GM19328 (cell line): ENCODE results near the gene WDPCP.

Experiments
- ATAC-seq: cut with Tn5 transposase; IDR thresholded peaks from one replicate; pipeline ENCODE4 v1.9.1; 2021; ENCODE audit warnings: mild to moderate bottlenecking, moderate library complexity; ENCODE audit not compliant: unreplicated experiment

Gene WDPCP

GRCh38 chr2:63545023-63545422, 43.3 kb downstream of the WDPCP start:
- no peak for ATAC-seq

DNA sequence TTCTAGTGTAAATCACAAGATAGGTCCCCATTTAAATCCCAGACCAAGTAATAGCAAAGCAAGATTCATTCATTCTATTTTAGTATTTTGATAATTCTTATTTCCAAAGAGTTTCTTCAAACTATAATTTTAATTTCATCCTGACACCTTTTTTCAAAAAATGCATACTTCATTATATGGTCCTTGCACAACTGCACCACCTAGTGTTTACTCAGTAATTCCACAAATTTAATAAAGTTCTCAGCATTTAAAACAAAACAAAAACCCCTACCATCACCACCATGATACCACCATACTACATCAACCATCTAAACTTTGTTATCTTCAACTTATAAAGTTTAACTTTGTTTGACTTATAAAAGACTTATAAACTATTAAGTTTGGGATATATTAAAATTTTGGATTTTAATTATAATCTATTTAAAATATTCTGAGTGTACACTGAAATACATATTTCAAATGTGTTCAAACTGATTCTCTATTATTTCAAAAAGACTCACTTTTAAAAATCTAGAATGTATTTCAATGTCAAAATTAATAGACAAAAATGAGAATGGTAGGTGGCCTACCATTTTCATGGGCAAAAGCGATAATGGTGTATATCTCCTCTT, 44.2 kb downstream of the WDPCP start:
- ATAC-seq: no peak

DNA sequence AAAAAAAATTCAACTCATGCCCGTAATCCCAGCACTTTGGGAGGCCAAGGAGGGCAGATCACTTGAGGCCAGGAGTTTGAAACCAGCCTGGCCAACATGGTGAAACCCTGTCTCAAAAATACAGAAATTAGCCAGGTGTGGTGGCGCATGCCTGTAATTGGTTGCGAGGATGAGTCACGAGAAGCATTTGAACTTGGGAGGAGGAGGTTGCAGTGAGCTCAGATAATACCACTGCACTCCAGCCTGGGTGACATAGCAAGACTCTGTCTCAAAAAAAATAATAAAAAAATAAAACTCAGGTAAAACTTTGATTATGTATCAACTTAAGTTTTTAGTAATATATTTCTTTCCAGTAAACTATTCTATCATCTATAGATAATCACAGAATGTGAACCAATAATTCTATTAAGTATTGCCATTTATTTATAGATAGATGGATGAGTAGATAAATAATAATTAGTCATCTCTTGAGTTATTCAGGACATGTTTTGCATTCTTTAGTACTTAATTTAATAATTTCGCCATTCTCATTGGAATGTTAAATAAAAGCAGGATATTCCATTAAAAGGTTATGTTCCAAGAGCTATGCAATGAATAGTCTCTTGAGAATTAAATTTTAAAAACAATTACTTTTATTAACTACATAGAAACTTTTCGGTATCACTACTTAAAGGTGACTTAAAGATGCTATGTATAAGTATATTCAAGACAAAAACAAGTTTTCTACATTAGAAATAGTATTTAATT, 48.7 kb downstream of the WDPCP start:
- no peak for ATAC-seq

DNA sequence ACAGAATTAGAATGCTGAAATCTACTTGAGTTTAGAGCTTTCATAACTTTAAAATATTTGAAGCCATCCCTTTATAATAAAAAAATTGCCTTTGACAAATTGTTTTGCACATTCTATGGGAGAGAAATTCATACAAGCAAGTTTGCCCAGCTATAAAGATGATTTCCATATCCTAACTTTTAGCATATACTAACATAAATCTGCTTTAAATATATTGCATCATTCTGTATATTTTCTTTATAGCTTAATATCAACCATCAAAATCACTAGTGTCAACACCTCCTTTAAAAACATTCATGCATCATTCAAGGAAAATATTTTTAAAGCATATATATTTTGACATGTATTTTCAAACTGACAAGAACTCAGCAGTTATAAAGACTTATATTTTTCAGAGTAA, 49.9 kb downstream of the WDPCP start:
- ATAC-seq: no peak

DNA sequence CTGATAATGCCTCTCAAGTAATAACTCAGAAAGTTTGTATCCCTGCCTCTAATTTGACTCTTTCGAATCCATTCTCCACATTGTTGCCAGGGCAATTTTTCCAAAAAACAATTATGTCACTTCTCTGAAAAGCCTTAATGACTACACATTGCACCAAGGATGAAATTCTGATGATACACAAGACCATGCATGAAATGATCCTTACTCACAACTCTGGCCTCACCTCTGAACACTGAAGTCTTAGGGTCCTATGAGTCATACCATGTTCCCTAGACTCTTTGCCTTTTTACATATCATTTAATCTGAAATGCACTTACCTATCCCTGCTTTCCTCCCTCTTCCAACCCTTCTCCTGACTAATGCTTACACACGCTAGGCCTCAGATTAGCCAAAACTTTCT, 51.0 kb downstream of the WDPCP start:
- ATAC-seq: no peak

DNA sequence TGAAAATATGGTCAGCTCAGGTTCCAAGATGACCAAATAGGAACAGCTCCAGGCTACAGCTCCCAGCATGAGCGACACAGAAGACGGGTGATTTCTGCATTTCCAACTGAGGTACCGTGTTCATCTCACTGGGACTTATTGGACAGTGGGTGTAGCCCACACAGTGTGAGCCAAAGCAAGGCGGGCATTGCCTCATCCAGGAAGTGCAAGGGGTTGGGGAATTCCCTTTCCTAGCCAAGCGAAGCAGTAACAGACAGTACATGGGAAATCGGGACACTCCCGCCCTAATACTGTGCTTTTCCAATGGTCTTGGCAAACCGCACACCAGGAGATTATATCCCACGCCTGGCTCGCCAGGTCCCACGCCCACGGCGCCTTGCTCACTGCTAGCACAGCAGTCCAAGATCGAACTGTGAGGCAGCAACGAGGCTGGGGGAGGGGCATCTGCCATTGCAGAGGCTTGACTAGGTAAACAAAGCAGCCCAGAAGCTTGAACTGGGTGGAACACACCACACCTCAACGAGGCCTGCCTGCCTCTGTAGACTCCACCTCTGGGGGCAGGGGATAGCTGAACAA, 57.5 kb downstream of the WDPCP start:
- no peak for ATAC-seq

DNA sequence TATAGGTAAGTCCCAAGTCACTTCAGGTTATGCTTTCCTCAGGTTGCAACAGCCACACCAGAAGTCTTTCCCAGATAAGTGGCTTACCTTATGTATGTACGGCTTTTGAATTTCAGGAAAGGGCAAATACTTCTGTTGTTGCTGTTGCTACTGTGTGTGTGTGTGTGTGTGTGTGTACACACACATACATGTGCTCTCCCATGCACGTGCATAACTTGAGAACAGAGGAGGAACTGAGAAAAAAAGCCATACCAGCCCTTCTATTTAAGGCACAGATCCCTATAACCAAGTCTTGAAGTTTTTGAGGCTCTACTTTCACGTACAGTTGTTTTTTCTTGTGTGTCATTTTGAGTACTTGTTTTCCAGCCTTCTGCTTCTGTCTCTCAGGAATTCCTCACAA, 62.4 kb downstream of the WDPCP start:
- no peak for ATAC-seq

- no peak for ATAC-seq
Observed at GRCh38 chr2:63522950-63523349, 65.3 kb downstream of the WDPCP start.

- no peak for ATAC-seq
Observed at GRCh38 chr2:63520793-63521192, 67.5 kb downstream of the WDPCP start.

GRCh38 chr2:63514781-63515180, 73.5 kb downstream of the WDPCP start:
- ATAC-seq: no peak

GRCh38 chr2:63514237-63514716, 74.0 kb downstream of the WDPCP start:
- no peak for ATAC-seq

DNA sequence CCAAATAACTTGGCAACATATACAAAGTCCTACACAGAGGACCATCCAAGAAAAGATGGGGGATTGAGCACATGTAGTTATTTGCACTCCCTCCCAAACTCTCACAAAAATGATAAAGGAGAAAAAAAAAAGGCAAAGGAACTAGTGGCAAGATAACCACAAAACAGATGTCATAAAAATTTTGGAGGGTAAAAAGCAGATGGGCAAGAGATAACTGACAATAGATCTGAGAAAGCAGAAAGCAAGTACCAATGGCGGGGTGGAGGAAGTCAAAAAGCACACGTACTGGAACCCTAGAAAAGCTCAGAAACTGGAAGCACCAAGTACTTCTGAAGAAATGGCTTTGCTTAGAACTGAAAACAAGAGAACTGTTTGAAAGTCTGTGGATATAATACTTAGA, 82.0 kb downstream of the WDPCP start:
- ATAC-seq: no peak

GRCh38 chr2:63503818-63504217, 84.5 kb downstream of the WDPCP start:
- ATAC-seq: no peak

- ATAC-seq: no peak
Observed at GRCh38 chr2:63500398-63500797, 87.9 kb downstream of the WDPCP start.

DNA sequence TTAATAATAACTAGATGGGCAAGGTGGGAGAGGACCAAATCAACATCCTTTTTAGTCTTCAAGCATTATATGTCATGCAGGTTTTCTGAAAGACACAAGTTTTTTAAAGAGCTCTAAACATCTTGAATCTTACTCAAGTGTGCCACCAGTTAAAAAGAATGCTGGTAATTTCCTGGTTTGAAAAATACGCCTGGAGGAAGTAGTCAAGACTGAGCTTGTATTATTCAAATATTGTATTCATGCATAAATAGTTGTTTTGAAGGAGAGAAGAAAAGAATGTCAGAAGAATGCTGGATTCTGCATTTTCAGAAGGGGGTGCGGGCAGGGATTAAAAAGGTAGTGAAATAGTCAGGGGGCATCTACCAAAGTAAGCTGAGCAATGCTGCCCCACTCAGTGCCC, 90.7 kb downstream of the WDPCP start:
- ATAC-seq: no peak

DNA sequence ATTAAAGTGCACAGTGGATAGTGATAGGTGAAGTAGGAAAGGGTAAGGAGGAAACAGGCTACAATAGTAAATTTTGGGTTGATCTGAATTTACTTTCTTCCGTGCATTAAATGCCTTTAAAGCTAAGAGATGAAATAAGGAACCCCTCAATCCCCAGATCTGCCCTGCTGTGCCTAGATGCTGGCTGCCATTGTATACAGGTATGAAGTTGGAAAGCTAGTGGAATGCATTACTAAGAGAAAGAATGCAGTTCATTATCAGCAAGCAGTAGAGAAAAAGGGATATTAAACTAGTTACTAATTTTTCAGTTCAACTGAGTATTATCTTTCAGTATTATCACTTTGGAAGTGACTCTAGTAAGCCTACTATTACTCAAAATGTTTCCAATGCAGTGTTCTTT, 93.3 kb downstream of the WDPCP start:
- ATAC-seq: no peak

DNA sequence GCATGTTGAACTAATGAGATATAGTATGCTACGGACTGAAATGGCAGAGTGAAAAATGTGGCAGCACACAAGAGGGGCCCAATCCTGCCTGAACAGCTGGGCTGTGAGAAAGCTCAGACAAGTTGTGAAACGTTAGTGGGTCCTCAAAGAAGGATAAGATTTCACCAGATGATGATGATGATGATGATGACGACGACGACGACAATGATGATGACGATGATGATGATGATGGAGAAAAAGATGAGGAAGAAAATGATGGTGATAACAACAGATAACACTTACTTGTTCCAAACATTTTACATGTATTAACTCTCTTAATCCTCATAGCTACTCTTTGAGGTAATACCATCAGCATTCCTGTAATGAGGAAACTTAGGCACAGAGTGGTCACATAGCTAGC, 94.2 kb downstream of the WDPCP start:
- no peak for ATAC-seq

DNA sequence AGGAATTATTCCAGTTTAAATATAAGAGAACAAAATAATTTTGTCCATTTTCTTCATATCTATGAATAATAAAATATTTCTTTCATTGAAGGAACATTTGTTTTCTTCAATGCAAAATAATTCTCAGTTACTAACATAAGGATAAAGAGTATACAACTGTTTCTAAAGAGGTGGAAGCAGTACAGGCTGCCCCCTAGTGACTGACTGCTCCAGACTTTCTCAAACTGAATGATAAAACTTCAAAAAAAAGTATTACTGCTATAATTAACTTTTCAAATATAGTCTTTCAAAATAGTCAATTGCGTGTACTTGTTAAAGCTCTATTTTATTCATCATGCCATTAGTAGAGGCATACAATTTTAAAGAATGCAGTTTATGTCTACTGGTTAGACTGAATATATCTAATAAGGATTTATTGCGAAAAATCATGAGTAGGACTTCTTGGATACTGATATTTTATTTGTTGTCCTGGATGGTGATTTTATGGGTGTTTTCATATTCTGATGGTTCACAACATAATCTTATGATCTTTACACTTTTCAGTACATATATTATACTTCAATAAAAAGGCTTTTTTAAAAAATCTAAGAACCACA, 100.1 kb downstream of the WDPCP start:
- no peak for ATAC-seq

DNA sequence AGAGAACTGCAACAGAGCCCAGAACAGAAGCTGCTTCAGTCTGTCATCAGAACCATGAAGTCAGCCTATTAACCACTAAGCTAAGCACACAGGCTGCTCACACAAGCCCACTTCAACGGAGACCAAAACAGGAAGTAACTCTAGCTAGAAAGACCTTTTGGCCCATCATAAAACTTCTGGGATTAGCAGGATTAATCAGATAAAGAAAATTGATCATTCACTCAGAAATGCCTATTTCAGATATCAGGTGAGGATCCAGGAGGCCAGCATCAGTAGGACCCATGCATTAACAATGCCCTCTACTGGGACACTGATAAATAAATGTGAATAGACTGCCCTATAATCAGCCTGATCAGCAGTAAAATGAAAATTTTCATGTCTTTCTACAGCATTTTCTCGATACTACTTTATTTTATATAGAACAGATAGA, 101.4 kb downstream of the WDPCP start:
- no peak for ATAC-seq

- no peak for ATAC-seq
Observed at GRCh38 chr2:63484901-63485300, 103.4 kb downstream of the WDPCP start.

DNA sequence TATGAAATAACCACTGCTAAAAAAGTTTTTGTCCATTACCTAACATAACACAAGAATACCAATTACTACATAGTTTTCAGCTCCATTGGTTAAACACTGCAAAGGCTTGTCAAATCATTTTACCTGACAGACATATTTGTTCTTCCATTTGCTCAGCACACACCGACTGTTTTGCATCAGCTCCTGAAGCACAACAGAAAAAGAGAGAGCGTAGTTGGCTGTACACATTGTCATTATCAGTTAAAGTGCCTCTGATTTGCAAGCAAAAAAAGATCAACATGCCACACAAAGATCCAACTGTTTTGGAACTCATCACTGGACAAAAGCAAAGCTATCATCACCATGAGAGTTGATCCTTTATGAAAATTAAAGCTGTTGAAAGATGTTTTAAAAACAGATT, 103.8 kb downstream of the WDPCP start:
- ATAC-seq: no peak

DNA sequence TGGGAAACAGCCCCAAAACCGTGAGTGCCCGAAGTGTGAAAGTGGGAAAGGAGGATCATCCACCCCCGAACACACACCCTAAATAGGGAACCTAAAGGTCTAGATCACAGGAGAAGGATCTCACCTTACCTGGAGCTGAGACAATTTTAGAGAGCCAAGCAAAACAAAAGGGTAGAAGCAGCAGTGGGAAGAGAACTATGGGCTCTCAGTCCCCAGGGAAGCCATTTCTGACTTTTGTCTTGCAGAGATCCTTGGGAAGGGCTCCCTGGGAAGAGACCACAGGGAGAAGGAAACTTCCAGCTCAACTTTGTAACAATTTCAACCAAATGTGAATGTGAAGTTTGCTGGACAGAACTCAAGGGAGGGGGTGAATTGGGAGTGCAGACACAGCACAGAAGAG, 110.6 kb downstream of the WDPCP start:
- ATAC-seq: no peak
